Dendritic cell treated with granulocyte-macrophage colony-stimulating factor and Interleukin-4, amounts not matched to agents 40 ng/mL and 50 ng/mL, for 4 days (primary cell): ENCODE results near the gene MAMLD1.
A peak's percentile ranks its signal among the peaks of the same experiment; 100 is the strongest.

Experiments
- H3K27ac Mint-ChIP-seq: one replicate; pipeline ENCODE4 v1.8.0; 2022; ENCODE audit warnings: mild to moderate bottlenecking, mixed read lengths
- H3K27me3 Mint-ChIP-seq: one replicate; pipeline ENCODE4 v1.8.0; 2022; ENCODE audit warnings: mild to moderate bottlenecking, mixed read lengths
- H3K36me3 Mint-ChIP-seq: one replicate; pipeline ENCODE4 v1.8.0; 2022; ENCODE audit warnings: low read depth, mixed read lengths
- H3K4me1 Mint-ChIP-seq: one replicate; pipeline ENCODE4 v1.8.0; 2022; ENCODE audit warnings: low read depth, mixed read lengths
- H3K4me3 Mint-ChIP-seq: one replicate; pipeline ENCODE4 v1.8.0; 2022; ENCODE audit warnings: mild to moderate bottlenecking, moderate library complexity, mixed read lengths
- H3K9me3 Mint-ChIP-seq: one replicate; pipeline ENCODE4 v1.8.0; 2022; ENCODE audit warnings: mixed read lengths
- intact Hi-C: fragments of 100-400 bp; cut with micrococcal nuclease; formaldehyde crosslinking; loops from one replicate; pipeline ENCODE4 v1.15.0; 2022

Gene MAMLD1

DNA sequence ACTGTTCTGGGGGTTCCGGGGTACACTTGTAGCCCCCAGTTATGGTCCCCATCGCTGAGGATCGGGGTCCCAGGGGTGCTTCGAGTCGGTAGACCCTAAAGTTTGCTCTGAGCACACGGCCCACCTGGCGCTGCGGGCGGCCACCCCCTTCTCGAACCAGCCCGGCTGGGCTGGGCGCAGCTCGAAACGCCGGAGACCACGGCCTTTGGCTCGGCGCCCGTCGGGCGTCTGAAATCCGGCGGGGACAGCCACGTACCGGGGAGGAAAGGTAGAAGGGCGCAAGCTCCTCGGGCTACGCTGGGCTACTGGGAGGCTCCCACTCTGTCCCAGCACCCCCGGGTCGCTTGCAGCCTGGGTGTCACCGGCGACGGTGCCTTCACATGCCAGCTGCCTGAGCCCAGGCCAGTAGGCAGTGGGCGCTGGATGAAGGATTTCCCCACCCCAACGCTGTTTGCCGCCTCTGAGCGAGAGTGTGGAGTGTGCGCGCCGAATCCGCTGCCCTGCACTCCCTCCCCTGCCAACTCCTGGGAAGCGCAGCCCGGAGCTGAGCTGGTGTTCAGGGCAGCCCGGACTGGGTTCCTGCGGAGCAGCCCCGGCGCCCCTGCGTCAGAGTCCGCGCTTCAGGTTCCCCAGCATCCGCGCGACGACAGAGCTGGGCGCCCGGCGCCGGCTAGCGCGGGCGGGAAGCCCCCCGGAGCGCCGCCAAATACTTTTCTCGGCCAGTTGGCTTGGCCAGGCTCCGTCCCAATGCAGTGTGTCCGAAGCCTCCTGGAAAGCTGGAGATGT lies 637 bp downstream of the MAMLD1 start:
- Mint-ChIP-seq H3K4me1 (peaks cover 38% of the 10 kb centered on the region), H3K27ac (no peak overlapping the region), H3K36me3 (no peaks in the 10 kb centered on the region), H3K27me3 (peaks cover 69% of the 10 kb centered on the region), H3K4me3 (peak overlapping the region; percentile 70), H3K9me3 (no peaks in the 10 kb centered on the region)
- intact Hi-C loops: loop anchor here (10.0 kb wide), 1 partner anchor 121 kb away; no protein-coding TSS in a partner anchor

DNA sequence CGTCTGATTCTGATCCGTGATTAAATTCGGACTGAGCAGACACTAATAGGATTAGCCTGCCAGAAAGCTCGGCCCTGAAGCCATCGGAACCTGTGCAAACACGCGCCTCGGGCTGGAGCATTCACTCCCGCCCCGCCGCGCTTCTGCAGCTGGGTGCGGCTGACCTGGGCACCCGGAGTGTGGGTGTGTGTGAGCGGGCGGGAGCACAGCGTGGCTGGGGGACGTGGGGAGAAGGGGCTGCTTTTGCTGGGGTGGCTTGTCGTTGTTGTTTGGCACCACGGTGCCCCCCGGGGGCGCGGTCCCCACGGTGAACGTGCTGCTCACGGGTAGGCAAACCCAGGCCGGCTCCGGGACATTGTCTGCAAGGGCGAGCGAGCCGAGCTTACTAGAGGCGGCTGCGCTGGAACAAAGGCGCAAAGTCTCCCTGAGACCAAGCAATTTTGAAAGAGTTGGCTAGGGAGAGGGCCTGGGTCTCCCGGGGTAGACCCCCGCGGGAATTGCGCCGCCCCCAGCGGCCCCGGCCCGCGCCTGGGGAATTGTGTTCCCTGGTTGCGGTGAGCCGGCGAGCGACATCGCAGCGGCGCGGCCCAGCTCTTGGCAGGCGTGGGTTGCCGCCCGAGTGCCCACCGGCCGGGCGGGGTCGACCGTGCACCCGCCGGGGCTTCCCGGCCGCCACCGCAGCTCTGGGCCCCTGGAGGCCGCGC lies 1.4 kb downstream of the MAMLD1 start:
- no peak overlapping the region for H3K27ac Mint-ChIP-seq
- H3K9me3 Mint-ChIP-seq: no peaks in the 10 kb centered on the region
- peaks cover 38% of the 10 kb centered on the region for H3K4me1 Mint-ChIP-seq

DNA sequence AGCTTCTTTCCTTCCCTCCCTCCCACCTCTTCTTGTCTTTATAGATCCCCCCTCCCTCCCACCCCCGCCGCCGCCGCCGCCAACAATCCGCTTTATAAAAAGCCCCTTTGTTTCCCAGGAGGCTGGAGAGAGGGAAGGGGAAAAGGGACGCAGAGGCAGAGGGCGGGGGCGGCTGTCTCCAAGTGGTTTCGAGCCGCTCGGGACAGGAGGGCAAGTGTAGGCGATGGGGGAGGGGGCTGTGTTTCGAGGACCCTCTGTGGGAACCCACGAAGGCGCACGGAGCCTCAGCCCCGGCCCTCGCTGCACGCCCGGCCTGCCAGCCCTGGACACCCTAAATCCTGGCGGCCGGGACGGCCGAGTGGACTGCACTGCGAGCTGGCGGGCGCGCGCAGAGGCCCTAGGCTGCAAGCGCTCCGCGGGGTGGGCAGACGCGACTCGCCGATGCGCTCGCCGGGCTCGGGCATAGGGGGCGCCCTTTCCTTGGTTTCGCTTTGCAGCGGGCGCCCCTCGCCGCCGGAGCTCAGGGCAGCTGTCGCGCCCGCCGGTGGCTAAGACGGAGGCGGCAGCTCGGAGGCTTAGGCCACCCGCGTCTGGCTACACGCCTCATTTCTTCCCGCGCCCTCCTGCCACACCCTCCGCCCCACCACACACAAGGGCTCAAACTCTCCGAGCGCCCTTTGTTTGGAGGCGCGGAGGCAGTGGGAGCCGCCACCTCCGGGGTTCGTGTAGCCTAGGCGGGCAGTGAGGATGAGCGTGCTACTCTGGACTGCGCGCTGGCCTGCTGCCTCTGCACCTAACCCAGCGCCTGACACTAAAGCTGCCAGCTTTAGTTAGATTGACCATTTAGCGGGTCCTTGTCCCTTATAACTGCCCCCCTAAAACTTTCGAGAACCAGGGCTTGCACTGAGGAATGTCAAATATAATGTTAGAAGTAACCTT lies 2.2 kb downstream of the MAMLD1 start:
- Mint-ChIP-seq H3K9me3 (no peaks in the 10 kb centered on the region), H3K27me3 (peaks cover 57% of the 10 kb centered on the region), H3K4me1 (peaks cover 31% of the 10 kb centered on the region), H3K27ac (peak overlapping the region; percentile 67), H3K36me3 (no peaks in the 10 kb centered on the region), H3K4me3 (peak overlapping the region; percentile 79)
- intact Hi-C loops: loop anchor here (10.0 kb wide), 1 partner anchor 119 kb away; no protein-coding TSS in a partner anchor

More for the DNA sequence above, 1.4 kb downstream of the MAMLD1 start:
- Mint-ChIP-seq H3K4me3 (peak overlapping the region; percentile 70), H3K27me3 (peaks cover 65% of the 10 kb centered on the region), H3K36me3 (no peaks in the 10 kb centered on the region)
- intact Hi-C loops: loop anchor here (10.0 kb wide), 1 partner anchor 120 kb away; no protein-coding TSS in a partner anchor

DNA sequence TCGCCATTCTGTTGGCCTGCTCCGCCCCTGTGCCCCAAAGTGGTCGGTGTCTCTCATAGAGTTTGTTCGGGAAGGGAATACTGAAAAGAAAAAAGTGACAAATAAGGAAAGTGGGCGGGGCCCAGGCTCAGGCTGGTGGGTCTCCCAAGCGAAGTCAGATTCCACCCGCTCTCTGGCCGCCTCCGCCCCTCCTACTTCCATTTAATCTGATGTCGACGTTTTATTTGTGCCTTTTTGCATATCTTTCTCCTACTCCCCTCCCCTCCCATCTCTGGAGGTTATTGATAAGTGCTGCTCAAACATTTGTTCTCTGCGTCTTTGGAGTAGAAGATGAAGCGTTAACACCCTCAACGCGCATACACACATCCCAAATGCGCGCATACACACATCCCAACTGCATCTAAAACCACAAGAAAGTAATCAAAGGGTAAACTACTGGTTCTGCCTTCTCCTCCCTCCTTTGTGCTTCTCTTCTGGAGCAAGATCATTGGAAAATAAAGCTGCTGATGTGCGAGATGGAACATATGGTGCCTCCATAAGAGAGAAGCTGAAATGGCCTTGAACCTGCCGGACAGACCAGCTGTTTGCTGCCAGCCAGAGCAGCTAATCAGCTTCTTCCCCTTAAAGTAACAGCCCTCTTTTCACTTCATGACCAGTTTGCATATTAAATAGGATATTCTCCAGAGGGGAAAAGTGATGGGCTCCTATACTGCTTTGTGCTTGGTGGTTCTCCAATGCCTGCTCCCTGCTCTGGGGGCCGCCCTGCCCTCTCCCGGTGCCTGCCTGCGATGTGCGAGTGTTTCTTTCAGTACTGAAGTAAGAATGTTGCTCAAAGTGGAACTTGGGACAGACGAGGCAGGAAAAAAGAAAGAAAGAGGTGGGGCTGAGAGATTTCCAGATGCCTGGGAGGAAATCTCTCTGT lies 3.1 kb downstream of the MAMLD1 start:
- intact Hi-C loops: loop anchor here (10.0 kb wide), 1 partner anchor 119 kb away; no protein-coding TSS in a partner anchor
- Mint-ChIP-seq H3K4me1 (peaks cover 29% of the 10 kb centered on the region), H3K4me3 (peak overlapping the region; percentile 79), H3K27me3 (peaks cover 48% of the 10 kb centered on the region), H3K27ac (peak overlapping the region; percentile 67), H3K36me3 (no peaks in the 10 kb centered on the region), H3K9me3 (no peaks in the 10 kb centered on the region)

DNA sequence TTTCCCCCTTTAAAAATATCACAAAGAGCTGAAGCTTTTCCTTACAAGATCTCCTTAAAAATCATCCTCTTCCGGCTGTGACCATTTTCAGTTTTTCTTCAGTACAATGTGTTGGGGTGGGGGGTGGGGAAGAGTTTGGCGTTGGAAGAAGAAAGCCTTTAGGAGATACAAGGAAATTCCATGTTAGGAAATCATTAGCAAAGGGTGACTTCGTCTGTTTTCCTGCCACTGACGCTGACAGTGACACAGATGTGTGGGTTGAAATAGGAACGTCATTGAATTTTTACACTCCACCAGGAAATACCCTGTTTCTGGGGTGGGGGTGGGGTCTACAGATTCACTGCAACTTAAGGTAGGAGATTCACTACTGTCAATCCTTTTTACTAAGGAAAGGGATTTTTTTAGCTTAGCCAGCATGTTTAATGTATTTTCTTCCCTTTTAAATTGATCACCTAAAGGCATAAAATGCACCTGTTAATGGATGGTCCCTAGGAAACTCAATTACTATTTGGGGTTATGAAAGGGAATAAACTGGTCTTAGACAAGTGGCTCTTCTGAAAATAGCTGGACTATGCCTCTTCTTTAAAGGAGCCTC lies 3.9 kb downstream of the MAMLD1 start:
- Mint-ChIP-seq H3K27ac (no peak overlapping the region), H3K9me3 (no peaks in the 10 kb centered on the region), H3K27me3 (peaks cover 40% of the 10 kb centered on the region), H3K36me3 (no peaks in the 10 kb centered on the region), H3K4me1 (peaks cover 21% of the 10 kb centered on the region), H3K4me3 (peak overlapping the region; percentile 79)
- intact Hi-C loops: loop anchor here (10.0 kb wide), 1 partner anchor 118 kb away; no protein-coding TSS in a partner anchor

DNA sequence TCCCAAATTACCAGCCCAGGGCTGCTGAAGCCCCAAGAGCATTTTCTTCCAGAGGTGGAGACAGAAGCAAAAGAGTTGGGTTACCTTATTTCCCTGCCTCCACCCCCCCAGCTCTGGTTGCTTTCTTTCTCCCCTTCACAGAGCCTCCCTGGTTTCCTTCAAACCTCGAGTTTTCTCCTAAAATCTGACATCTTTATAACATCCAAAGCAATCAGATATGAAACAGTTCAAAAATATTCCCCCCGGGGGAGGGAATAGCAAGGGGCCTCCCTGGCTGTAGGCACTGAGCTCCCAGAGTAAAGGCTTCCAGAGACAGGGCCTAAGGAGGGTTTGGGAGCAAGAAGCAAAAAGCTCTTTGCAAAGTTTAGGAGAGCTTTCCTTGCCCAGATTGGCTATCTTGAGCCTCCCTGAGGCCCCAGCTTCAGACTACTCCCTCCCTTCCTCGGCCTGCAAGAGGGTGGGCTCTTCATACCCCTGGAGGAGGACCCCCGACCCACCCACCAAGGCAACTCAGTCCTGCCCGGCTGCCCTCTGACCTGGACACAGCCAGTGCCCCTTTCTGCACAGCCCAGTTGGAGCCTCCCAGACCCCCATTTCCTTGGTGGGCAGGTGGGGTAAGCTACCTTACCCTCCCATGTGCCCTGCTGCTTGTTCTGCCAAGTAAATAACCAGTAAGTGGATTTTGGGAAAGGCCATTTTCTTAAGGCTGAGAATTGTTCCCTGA lies 7.6 kb downstream of the MAMLD1 start:
- intact Hi-C loops: no loop called here

DNA sequence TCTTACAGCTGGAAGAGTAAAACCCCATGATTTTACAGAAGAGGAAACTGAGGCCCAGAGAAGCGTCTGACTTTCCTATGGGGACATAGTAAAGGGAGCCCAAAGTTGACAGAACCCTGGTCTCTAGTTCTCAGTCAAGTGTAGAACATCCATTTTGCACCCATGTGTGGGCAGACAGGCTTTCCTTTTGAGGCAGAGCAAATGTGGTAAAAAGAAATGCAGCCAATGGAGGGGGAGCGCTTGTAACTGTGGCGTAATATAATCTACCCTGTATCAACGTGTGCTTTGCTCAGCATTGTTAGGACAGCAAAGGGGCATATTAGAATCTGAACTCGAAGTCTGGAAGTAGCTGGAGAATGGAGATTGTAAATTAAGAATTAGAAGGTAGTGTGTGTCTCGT lies 8.8 kb downstream of the MAMLD1 start:
- no peak overlapping the region for H3K4me3 Mint-ChIP-seq
- H3K4me1 Mint-ChIP-seq: peaks cover under 1% of the 10 kb centered on the region
- H3K27me3 Mint-ChIP-seq: peaks cover 1% of the 10 kb centered on the region
- H3K9me3 Mint-ChIP-seq: no peaks in the 10 kb centered on the region
- H3K36me3 Mint-ChIP-seq: no peaks in the 10 kb centered on the region
- intact Hi-C loops: no loop called here
- H3K27ac Mint-ChIP-seq: no peak overlapping the region

More for the DNA sequence above, 7.6 kb downstream of the MAMLD1 start:
- no peaks in the 10 kb centered on the region for H3K9me3 Mint-ChIP-seq
- H3K4me1 Mint-ChIP-seq: peaks cover 12% of the 10 kb centered on the region
- no peak overlapping the region for H3K4me3 Mint-ChIP-seq
- peaks cover 10% of the 10 kb centered on the region for H3K27me3 Mint-ChIP-seq
- no peaks in the 10 kb centered on the region for H3K36me3 Mint-ChIP-seq
- H3K27ac Mint-ChIP-seq: no peak overlapping the region

DNA sequence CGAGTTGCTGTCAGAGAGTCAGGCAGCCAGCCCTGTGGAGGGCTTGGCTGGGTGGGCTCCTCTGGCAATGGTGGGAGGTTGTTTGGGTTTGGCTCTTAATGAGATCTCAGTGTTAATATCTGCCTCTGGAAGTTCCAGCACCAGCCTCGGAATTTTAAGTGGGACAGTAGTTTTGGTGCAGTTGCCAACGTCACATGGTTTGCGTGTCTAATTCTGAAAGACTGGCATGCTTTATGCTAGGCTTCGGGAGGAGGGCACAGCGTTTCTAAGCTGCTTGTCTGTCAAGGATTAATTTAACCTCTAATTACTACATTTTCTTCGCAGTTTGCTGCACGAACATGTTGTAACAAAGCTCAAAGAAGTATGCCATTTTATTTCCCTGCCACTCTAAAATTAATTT lies 9.2 kb downstream of the MAMLD1 start:
- H3K9me3 Mint-ChIP-seq: no peaks in the 10 kb centered on the region
- no peaks in the 10 kb centered on the region for H3K27me3 Mint-ChIP-seq
- H3K27ac Mint-ChIP-seq: no peak overlapping the region
- no peaks in the 10 kb centered on the region for H3K4me1 Mint-ChIP-seq
- no peak overlapping the region for H3K4me3 Mint-ChIP-seq
- H3K36me3 Mint-ChIP-seq: no peaks in the 10 kb centered on the region
- intact Hi-C loops: no loop called here

DNA sequence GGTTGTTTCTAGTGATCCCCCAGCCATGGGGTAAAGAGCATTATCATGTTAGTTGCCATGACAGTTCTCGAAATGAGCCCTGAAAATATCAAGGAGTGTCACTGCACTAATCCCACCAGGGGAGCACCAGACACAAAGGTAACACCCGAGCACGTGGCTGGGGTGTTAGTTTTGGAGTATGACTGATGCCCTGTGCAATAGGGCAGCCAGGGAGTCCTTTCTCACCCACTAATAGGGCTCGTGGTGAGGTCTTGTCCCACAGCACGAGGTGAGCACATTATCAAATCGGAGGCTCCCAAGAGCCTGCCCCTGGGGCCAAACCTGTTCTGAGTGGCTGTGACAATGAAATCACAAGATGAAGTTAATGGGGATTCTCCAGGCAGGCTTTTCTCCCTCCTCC lies 9.6 kb downstream of the MAMLD1 start:
- H3K4me3 Mint-ChIP-seq: no peak overlapping the region
- no peaks in the 10 kb centered on the region for H3K36me3 Mint-ChIP-seq
- no peak overlapping the region for H3K27ac Mint-ChIP-seq
- H3K4me1 Mint-ChIP-seq: no peaks in the 10 kb centered on the region
- intact Hi-C loops: no loop called here
- no peaks in the 10 kb centered on the region for H3K27me3 Mint-ChIP-seq
- H3K9me3 Mint-ChIP-seq: no peaks in the 10 kb centered on the region

DNA sequence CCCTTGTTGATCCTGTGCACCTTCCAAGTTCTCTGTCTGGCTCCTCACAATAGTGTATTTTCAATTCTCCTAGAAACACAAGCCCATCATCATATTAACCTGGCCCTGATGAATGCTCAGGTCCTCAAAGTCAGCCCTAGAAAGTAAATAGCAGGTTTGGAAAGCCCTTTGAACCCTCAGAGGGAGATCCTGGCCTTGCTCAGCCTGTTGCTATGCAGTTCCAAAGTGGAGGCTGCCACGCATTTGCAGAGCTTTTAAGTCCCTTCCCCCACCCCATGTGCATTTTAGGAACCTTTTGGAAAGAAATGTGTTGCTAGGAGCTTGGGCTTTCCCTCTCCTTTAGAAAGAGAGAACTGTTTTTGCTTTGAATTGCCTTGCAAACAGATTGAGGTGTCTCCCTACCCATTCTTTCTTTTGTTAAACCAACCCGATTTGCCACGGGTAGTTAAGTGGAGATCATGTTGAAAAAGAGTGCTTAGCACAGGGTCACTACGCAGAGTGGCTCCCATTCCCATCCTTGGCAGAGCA lies 12.2 kb downstream of the MAMLD1 start:
- Mint-ChIP-seq H3K9me3 (no peaks in the 10 kb centered on the region), H3K4me3 (no peak overlapping the region), H3K27ac (no peak overlapping the region), H3K36me3 (no peaks in the 10 kb centered on the region), H3K27me3 (no peaks in the 10 kb centered on the region), H3K4me1 (no peaks in the 10 kb centered on the region)
- intact Hi-C loops: no loop called here

DNA sequence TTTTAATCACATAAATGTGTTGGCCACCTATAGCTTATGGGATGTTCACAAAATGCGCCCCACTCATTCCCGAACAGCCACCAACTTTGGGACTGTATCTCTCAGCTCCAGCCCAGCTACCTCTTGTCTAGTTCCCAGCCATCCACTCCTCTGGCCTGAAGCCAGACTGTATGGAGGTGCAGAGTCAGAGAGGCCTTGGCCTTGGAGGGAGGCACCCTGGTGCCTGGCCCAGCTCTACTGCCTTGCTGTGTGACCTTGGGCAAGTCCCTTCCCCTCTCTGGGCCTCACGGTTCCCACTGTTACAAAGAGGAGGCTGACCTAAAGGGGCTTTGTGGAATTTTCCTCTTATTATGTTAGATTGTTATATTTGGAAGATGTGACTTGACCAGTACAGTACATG lies 13.9 kb downstream of the MAMLD1 start:
- no peak overlapping the region for H3K27ac Mint-ChIP-seq
- no peaks in the 10 kb centered on the region for H3K27me3 Mint-ChIP-seq
- no peaks in the 10 kb centered on the region for H3K4me1 Mint-ChIP-seq
- intact Hi-C loops: no loop called here
- H3K4me3 Mint-ChIP-seq: no peak overlapping the region
- no peaks in the 10 kb centered on the region for H3K9me3 Mint-ChIP-seq
- no peaks in the 10 kb centered on the region for H3K36me3 Mint-ChIP-seq

DNA sequence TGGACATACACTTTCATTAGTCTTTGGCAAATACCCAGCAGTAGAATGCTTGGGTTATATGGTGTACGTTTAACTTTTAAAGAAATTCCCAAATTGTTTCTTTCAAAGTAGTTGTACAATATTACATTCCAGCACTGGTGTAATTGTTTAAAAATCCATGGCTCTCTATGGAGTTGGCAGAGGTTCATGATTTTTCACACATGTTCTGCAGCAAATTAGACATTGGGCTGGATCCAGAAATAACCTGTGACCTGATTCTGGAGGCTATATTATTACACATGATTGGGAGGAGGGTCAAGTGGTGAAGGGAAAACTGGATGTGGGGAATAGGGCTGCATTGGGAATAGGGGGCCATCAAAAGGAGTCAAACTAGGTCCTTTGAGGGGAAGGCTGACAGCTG lies 41.9 kb downstream of the MAMLD1 start:
- Mint-ChIP-seq H3K36me3 (no peaks in the 10 kb centered on the region), H3K4me3 (no peak overlapping the region), H3K9me3 (no peaks in the 10 kb centered on the region), H3K27me3 (peaks cover 3% of the 10 kb centered on the region), H3K4me1 (no peaks in the 10 kb centered on the region), H3K27ac (no peak overlapping the region)
- intact Hi-C loops: no loop called here
